Esophagus squamous epithelium (tissue), 4 donors: ENCODE measurements around the gene DENND4B.
"Not testable (repeated sequence)": the region's sequence is repeated elsewhere in the genome, so short reads cannot be mapped to it uniquely, and the experiment has no call there.

ENCODE experiments used
- CTCF ChIP-seq, 6 experiments: fragments of 450-650 bp in 4 of 6; fragments of 200-600 bp in 2 of 6; sonication (generic) in 2 of 6; IDR thresholded peaks; one replicate each; pipeline ENCODE4 v1.5.1; 2016 to 2019; ENCODE audit warnings: antibody characterized with exemption in 6 of 6, mild to moderate bottlenecking in 4 of 6, moderate library complexity in 4 of 6
- POLR2A ChIP-seq, 4 donors: fragments of 450-650 bp; IDR thresholded peaks; one replicate each; pipeline ENCODE4 v1.6.1; 2017; ENCODE audit warnings: antibody characterized with exemption in 4 of 4, mild to moderate bottlenecking in 4 of 4, moderate library complexity in 3 of 4

GRCh38 chr1:153891042-153891441 lies 55.5 kb downstream of the DENND4B start:
- TF ChIP-seq CTCF, POLR2A (IDR thresholded peaks at IDR 0.05): not testable (repeated sequence)
